Endothelial cell of umbilical vein (primary cell): ENCODE measurements around the gene KCNN3. TPM values are rescaled to one million over a fixed set of nuclear protein-coding genes. Genes with fewer than 3 reads are reported as not detected.
"Not testable (repeated sequence)": the region's sequence is repeated elsewhere in the genome, so short reads cannot be mapped to it uniquely, and the experiment has no call there.

Experiments
- BruUV-seq: library from RNA; stranded (reverse); fragments of 400-500 nt; replicated peaks from 2 replicates; lab custom pipeline; 2021; lab: Mats Ljungman, UMichigan
- CTCF ChIA-PET: fragments of 300-600, 350-600 bp; sonication (Branson Sonifier 250); formaldehyde crosslinking; loops from one replicate; lab custom pipeline; 2021; ENCODE audit warnings: antibody characterized with exemption, inconsistent platforms; lab: Charles Lee
- POLR2A ChIA-PET: fragments of 300-600, 350-600 bp; sonication (Branson Sonifier 250); formaldehyde crosslinking; loops from one replicate; lab custom pipeline; 2021; ENCODE audit warnings: antibody characterized with exemption, inconsistent platforms; lab: Charles Lee
- DNase-seq: peaks from one replicate; pipeline ENCODE4 v3.0.0-alpha.2; 2011; ENCODE audit warnings: low read depth, low spot score
- FAIRE-seq: peaks from 2 replicates; lab custom pipeline; 2011; peaks lifted over from hg19 to GRCh38; lab: Jason Lieb, UNC
- H2AFZ ChIP-seq: 2 replicates; pipeline ENCODE4 v1.6.0; 2012; ENCODE audit warnings: low read depth, low read length, control low read depth, inconsistent platforms
- H3K27ac ChIP-seq: 2 replicates; pipeline ENCODE4 v1.5.1; 2011; ENCODE audit warnings: low read depth, mild to moderate bottlenecking, control low read depth, low read length, moderate library complexity; ENCODE audit not compliant: insufficient read depth
- H3K27me3 ChIP-seq, 2 experiments: 2 replicates each; pipeline versions ENCODE4 v1.6.0 to v1.6.1; 2011; ENCODE audit warnings: low read length in 2 of 2, mixed read lengths in 1 of 2; ENCODE audit not compliant: control insufficient read depth in 2 of 2, insufficient read depth in 2 of 2
- H3K36me3 ChIP-seq, 2 experiments: 2 replicates in 1 of 2; 3 replicates in 1 of 2; pipeline ENCODE4 v1.5.1; 2011; ENCODE audit warnings: low read length in 2 of 2, mild to moderate bottlenecking in 1 of 2, moderate library complexity in 1 of 2; ENCODE audit not compliant: control insufficient read depth in 2 of 2, insufficient read depth in 2 of 2; ENCODE audit errors: extremely low read depth in 1 of 2
- H3K4me1 ChIP-seq: 3 replicates; pipeline ENCODE4 v1.5.1; 2011; ENCODE audit warnings: mild to moderate bottlenecking, low read length; ENCODE audit not compliant: control insufficient read depth, insufficient read depth; ENCODE audit errors: extremely low read depth
- H3K4me2 ChIP-seq: 2 replicates; pipeline ENCODE4 v1.6.1; 2011; ENCODE audit warnings: low read length, control low read depth, mixed read lengths; ENCODE audit not compliant: insufficient read depth
- H3K4me3 ChIP-seq, 3 experiments: fragments of 200-600 bp in 1 of 3; sonication (generic), shearing (Covaris generic) in 1 of 3; replicated peaks in 1 of 3; 2 replicates each; pipeline ENCODE4 v1.5.1; 2011 to 2016; ENCODE audit warnings: control low read depth in 3 of 3, low read length in 3 of 3, mild to moderate bottlenecking in 2 of 3, inconsistent platforms in 1 of 3, low read depth in 1 of 3, moderate library complexity in 1 of 3; ENCODE audit not compliant: insufficient read depth in 1 of 3
- H3K79me2 ChIP-seq: 2 replicates; pipeline ENCODE4 v1.6.0; 2012; ENCODE audit warnings: low read length, inconsistent platforms; ENCODE audit not compliant: control insufficient read depth, insufficient read depth
- H3K9ac ChIP-seq: replicated peaks from 2 replicates; pipeline ENCODE3; 2011; ENCODE audit warnings: low read length, control low read depth; ENCODE audit not compliant: insufficient read depth; ENCODE audit errors: extremely low read depth
- H3K9me1 ChIP-seq: replicated peaks from 3 replicates; pipeline ENCODE4 v1.6.0; 2011; ENCODE audit warnings: mild to moderate bottlenecking, low read length; ENCODE audit not compliant: control insufficient read depth, insufficient read depth; ENCODE audit errors: extremely low read depth
- H3K9me3 ChIP-seq: replicated peaks from 2 replicates; pipeline ENCODE4 v1.5.1; 2012; ENCODE audit warnings: low read length, inconsistent platforms; ENCODE audit not compliant: control insufficient read depth, insufficient read depth
- H4K20me1 ChIP-seq: replicated peaks from 2 replicates; pipeline ENCODE3; 2011; ENCODE audit warnings: mild to moderate bottlenecking, low read length; ENCODE audit not compliant: control insufficient read depth, insufficient read depth; ENCODE audit errors: extremely low read depth
- EZH2 ChIP-seq: IDR thresholded peaks from 2 replicates; pipeline ENCODE4 v1.6.1; 2012; ENCODE audit warnings: borderline replicate concordance, low read depth, mild to moderate bottlenecking, moderate library complexity, low read length, inconsistent platforms; ENCODE audit not compliant: severe bottlenecking
- GATA2 ChIP-seq: IDR thresholded peaks from 2 replicates; pipeline ENCODE4 v1.7.0; 2011; ENCODE audit warnings: low read depth, mild to moderate bottlenecking, moderate library complexity, mixed read lengths, low read length; ENCODE audit not compliant: insufficient read length, insufficient read depth
- POLR2A ChIP-seq: IDR thresholded peaks from 2 replicates; pipeline ENCODE4 v1.6.1; 2012; ENCODE audit warnings: low read depth, mild to moderate bottlenecking, control low read depth, low read length
- dilution Hi-C: fragments of 300-500 bp; cut with MboI; formaldehyde crosslinking; loops from one replicate; pipeline ENCODE4 v1.15.0; 2019; ENCODE audit warnings: low sequenced_read_pairs; ENCODE audit not compliant: extremely low pct_ligation_motif_present
- intact Hi-C: fragments of 100-400 bp; cut with micrococcal nuclease; formaldehyde crosslinking; loops from one replicate; pipeline ENCODE4 v1.10.0; 2022
- polyA plus RNA-seq, 4 experiments: library from polyadenylated mRNA; depleted of rRNA in 3 of 4; stranded (reverse) in 3 of 4; unstranded in 1 of 4; fragments of >200 nt; gene quantifications; 2 replicates each; pipeline versions ENCODE4 v1.2.1 to v1.2.3, GENCODE V29; 2011 to 2012; ENCODE audit warnings: missing spikeins in 1 of 4
- total RNA-seq: library from RNA; stranded (reverse); gene quantifications from 2 replicates; pipeline ENCODE4 v1.2.3, GENCODE V29; 2021

Gene KCNN3
- total and polyA plus RNA-seq, 2 donors (not counting 3 experiments of a cell fraction or from before 2014, with no cell fraction given), result 0.91 to 1.1 TPM

DNA sequence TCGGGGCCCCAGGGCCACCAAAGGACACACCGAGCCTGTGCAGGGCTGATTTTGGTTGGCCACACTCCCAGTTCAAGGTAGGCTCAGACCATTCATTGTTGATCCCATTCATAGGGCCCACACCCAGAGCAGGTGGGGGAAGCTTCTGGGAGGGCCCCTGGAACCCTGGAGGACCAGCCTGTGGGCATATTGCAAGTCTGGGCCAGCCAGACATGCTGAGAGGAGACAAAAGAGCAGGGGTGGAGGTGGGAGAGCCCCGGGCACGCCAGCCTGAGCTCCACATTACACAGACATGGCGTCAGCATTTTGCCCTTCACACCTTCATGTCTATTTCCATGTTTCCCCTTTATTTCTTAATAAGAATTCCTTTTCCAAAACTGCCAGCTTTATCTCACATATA lies 40.8 kb upstream of the KCNN3 start:
- H2AFZ ChIP-seq, result no peak overlapping the region
- H3K4me2 ChIP-seq, result no peak overlapping the region
- DNase-seq (no peak), FAIRE-seq (no peak)
- no peaks in the 10 kb centered on the region for H4K20me1 ChIP-seq
- no peaks in the 10 kb centered on the region for H3K4me1 ChIP-seq
- H3K9ac ChIP-seq, result no peak overlapping the region
- intact Hi-C loops (no loop called here), dilution Hi-C loops (no loop called here)
- H3K9me1 ChIP-seq, result no peaks in the 10 kb centered on the region
- no peak for TF ChIP-seq POLR2A
- TF ChIP-seq GATA2, result no peak
- TF ChIP-seq EZH2, result no peak
- CTCF ChIA-PET, result no interaction called here
- H3K79me2 ChIP-seq, result no peaks in the 10 kb centered on the region
- H3K27me3 ChIP-seq, result peaks cover 0 to 5% of the 10 kb centered on the region in 2 experiments
- POLR2A ChIA-PET, result no interaction called here
- no peaks in the 10 kb centered on the region for H3K9me3 ChIP-seq
- BruUV-seq, result no TSS peak
- H3K36me3 ChIP-seq, result no peaks in the 10 kb centered on the region
- no peak overlapping the region for H3K27ac ChIP-seq
- H3K4me3 ChIP-seq, result no peak overlapping the region

GRCh38 chr1:154908937-154909336 lies 38.9 kb upstream of the KCNN3 start:
- no peaks in the 10 kb centered on the region for H3K79me2 ChIP-seq
- no peak overlapping the region for H3K4me3 ChIP-seq
- no peak overlapping the region for H2AFZ ChIP-seq
- H3K9ac ChIP-seq, result no peak overlapping the region
- dilution Hi-C loops (no loop called here), intact Hi-C loops (no loop called here)
- POLR2A ChIA-PET, result interaction anchor here (0.6 kb wide), 1 partner anchor 21 kb away, joined by 5 read pairs; no protein-coding TSS in a partner anchor
- no peak for DNase-seq
- H4K20me1 ChIP-seq, result no peaks in the 10 kb centered on the region
- H3K27ac ChIP-seq, result no peak overlapping the region
- no peak for FAIRE-seq
- CTCF ChIA-PET, result no interaction called here
- no peaks in the 10 kb centered on the region for H3K4me1 ChIP-seq
- peaks cover 0 to 5% of the 10 kb centered on the region in 2 experiments for H3K27me3 ChIP-seq
- TF ChIP-seq GATA2 (no peak), EZH2 (no peak), POLR2A (no peak)
- no peak overlapping the region for H3K4me2 ChIP-seq
- H3K36me3 ChIP-seq, result no peaks in the 10 kb centered on the region
- no TSS peak for BruUV-seq
- H3K9me3 ChIP-seq, result no peaks in the 10 kb centered on the region
- no peaks in the 10 kb centered on the region for H3K9me1 ChIP-seq

DNA sequence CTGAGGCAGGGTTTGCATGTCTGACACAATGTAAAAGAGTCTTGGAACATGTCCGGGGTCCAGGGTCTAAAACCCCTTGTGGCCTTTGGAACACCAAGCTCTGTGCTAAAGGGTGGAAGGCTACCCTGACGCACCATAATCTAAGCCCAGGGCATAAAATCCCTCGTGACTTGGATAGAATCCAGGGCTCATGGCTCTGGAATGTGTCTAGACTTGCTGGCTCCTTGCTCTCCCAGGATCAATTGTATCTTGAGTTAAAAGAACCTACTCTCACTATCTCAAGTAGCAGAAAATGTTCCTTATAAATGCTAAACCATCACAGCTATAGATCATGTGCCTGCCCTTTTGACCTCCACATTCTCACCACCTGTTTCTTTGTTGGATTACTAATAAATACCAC lies 38.0 kb upstream of the KCNN3 start:
- FAIRE-seq, result not testable (repeated sequence)

More for the DNA sequence above, 38.0 kb upstream of the KCNN3 start:
- H3K27me3 ChIP-seq, BruUV-seq, H4K20me1 ChIP-seq, H3K9me1 ChIP-seq, dilution Hi-C loops, POLR2A ChIA-PET, H3K27ac ChIP-seq, H3K36me3 ChIP-seq, H3K4me3 ChIP-seq, H2AFZ ChIP-seq, H3K79me2 ChIP-seq, DNase-seq, intact Hi-C loops, H3K9ac ChIP-seq, H3K4me2 ChIP-seq, H3K9me3 ChIP-seq, H3K4me1 ChIP-seq: not testable (repeated sequence)
- CTCF ChIA-PET, result interaction anchor here (1.3 to 1.8 kb wide), 3 partner anchors 9 to 154 kb away, joined by 4 to 5 read pairs (median 4); no protein-coding TSS in a partner anchor
